T-helper 9 cell (primary cell): ENCODE data around the gene KCNIP2.

Experiments used
- DNase-seq: peaks from one replicate; pipeline ENCODE4 v3.0.0-alpha.2; 2020
- total RNA-seq, 2 donors: gene quantifications; one replicate each; lab custom pipeline; 2026; lab: John Stamatoyannopoulos, UW

Gene KCNIP2
- total RNA-seq: 0.24 to 1.0 reads per million in 2 donors

DNA sequence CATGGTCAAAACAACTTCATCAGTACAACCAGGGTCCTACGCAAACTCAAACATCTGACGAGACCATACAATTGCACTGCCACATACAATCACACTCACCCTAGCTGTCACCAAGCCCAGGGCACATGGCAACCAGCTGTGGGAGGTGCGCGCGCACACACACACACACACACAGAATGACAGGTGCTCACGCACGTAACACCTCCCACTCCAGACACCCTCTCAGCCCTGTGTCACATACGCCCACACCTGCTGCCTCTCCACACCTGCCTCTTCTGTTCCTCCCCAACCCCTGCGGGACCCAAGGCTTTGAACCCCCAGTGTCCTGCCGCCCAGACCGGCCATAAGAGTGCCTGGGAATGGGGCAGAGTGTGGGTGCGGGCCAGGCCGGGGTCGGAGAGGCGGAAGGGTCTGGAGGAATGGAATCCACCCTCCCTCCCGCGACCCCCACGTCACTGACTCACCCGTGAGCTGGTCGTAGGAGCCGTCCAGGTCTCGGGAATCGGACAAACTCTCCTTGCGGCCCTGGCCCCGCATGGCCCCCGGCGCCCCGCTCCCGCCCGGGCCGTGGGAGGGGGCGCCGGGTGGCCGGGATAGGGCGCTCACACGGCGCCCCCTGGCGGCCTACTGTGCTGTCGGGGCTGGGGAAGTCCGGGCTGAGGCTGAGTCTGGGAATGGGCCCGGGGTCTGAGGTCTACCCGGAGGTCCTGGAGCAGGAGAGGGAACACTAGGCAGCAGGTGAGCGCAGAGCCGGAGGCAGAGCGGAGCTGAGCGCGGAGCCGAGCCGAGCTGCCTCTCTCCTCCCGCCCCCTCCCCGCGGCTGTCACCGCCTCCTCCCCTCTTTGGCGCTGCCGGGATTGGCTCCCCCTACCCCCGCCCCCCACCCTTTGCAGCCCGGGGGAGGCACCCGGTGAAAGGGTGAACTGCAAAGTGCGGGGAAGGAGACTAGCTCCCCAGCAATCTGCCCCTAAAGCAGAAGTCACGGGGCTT is at the start of gene KCNIP2:
TSS of gene KCNIP2 (minus strand) at position 769 of the 990 bp plus-strand sequence. CDS start at position 537, 232 bp downstream.
- peak; percentile 63 for DNase-seq

DNA sequence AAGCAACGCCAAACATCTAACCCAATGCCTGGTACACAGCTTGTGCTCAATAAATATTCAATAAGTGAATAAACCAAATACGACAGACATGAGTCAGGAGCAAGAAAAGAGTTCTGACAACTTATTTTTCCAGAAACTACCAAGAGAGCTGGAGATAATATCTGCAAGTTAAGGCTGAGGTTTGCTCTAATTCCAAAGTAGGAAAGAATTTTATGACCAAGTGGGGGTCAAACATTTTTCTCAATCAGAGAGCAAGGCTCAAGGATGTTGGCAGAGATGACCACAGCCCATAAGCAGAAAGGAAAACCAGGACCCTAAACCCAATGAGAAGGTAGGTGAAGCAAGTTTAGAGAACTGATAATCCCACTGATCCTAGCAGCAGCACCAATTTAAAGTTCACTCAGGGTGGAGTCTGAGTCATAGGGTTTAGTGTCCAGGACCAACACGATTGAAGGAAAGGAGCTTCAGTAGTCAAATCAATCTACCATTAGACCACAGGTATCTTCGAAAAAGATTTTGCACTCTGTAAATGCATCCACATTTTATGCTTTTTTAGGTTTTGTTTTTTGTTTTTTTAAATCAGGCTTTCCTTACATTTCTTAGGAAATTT is 49.3 kb upstream of the KCNIP2 start:
- DNase-seq: no peak

DNA sequence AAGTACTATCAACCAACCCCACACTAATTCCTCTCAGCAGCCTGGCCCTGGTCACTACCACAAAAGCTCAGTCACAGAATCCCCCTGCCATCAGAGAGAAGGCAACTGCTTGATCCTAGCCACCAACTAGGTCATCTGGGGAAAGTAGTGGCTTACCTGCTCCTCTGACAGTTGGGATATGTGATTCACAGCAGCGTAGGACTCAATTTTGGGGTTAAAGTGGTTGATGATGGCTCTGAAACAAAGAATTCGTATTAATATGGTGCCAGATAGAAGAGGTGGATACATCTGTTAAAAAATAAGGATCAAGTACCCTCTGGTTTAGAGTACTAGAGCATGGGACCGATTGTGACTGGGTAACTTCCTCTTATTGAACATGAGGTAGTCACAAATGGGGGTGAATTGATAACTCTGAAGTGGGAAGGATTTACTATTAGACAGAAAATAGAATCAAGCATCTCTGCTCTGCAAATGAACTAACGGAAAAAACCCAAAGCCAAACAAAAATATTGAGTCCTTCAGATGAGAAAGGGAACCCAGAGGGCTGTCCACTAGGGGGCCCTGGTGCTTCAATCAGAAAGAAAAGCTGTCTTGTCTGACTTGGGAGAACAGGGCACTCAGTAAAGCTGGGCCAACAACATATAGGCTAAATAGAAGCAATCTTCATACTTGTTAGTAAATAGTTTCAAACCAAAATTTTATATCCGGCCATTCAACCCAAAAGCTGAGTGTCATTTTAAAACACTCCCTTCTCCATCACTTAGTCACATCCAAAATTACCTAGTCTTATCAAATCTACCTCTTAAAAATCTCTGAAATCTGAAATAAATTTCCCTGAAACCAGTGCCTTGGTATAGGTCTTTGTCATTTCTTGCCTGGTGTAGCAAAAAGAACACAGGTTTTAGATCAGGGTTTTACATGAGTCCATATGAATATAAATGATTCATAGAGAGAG is 45.9 kb upstream of the KCNIP2 start:
- peak; percentile 52 for DNase-seq

DNA sequence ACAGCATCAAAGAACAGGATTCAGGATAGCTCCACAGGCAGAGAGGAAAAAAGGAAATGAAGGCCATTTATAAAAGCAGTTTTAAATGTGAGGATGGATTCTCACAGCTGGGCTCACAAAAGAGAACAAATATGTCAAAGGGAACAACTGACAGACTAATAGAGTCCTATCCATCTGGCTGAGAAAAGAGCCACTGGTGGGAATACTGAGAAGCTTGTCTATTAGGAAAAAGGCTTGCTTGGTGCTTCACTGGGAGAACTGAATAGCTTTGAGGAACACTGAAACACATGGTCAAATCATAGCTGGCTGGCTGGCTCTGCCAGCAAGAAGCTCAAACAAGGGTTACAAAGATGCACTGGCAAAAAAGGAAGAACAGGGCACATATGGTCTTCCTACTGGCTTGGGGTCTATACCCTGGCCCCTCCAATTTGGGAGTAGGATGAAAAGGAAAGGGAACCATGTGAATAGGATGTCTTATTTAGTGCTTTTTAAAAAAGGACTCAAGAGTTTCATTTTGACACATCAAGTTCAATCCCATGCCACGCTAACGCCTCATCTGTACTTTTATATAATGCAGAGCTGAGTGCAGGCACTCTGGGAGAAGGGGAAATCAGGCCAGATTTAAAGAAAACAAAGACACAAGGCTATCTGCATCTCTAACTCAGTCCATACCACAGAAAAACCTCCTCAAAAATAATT is 44.8 kb upstream of the KCNIP2 start:
- DNase-seq: no peak

DNA sequence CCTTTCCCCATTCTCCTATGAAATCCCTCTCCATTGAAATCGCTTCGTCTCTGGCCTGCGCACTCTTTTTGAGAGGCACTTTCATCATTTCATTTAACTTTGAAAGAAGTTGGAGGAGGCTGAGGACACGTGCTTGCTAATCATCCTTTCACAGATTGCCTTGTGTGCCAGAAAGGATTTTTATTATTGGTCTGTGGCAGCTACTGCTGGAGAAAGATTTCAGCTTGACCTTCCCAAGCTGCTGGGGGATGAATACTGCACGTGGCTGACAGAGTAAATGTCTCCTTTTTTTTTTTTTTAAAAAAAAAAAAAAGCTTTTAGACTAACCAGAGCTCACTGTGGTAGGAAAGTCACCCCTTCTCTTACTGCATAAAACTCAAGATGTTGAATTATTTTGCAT is 44.2 kb upstream of the KCNIP2 start:
- DNase-seq: no peak

DNA sequence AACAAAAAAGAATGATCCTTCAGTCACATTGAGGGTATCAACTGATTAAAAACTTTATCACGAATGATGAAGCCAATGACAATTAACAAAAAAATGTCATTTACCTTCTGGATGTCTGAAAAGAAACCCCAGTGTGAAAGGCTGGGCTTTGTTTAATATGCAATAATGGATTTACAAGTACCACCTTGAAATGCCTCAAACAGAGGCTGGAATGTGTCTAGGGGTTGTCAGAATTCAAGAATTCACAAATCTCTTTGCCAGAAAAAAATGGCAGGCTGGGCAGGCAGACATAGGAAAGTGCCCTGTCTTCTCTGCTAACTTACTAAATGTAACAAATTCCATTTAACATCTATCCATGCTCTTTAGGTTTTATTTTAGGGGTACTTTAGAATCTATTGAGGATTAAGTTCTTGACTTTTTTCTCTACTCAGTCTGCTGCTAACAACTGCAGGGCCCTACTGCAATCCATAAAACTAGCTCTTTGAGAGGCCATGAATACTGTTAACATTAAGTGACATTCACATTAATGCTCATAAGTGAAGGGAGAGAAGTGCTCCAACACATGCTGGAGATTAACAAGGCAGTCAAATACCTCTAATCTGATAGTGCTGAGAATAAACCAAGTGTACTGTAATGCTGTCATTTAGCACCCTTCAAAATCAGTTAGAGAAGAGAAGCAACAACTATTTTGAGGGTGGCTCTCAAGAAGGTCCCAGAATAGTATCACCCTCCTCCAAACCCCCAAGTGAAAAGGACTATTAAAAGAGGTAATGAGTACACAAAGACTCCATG is 43.1 kb upstream of the KCNIP2 start:
- DNase-seq: no peak

DNA sequence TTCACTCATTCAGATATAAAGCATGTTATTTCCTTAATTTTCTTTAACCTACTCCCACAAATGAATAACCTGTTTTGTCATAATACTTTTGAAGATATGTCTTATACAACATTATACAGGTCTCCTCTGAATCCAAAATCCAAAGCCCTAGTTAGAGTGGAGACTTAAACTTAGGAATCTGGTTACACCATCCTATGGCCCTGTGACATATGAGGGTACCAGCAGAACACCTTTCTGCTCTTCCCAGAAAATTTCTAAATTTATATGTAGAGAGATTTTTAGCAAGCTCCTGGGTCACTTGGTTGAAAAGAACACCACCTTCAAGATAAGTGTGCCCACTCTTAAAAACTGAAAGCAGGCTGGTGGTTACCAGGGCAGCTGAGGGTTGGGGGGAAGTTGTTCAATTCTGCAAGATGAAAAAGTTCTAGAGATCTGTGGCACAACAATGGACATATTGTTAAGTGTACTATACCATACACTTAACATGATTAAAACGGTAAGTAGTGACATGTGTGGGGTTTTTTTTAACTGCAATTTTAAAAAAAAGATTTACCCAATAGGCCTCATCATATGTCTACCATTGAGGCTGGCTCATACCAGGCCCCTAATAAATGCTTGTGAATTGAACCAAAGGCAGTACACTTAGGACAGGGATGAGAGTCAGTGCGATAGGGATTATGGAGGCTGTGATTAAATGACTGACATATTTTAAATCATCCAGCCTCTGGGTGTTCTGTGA is 37.6 kb upstream of the KCNIP2 start:
- DNase-seq: no peak

DNA sequence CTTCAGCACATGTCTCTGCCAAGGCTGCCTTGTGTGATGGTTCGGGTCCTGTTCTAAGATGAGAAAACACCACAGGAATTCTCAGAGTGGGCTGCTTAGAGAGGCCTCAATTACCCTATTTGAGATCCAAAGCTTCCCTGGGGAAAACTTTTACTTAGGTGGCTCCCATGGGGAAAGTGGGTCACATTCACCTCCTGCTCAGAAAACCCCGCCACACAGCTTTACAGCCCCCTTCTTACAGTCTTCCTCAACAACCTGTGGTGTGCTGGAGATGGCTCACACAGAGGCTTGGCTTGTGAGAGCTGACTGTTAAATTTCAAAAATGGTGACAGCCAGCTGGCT is 36.6 kb upstream of the KCNIP2 start:
- DNase-seq: no peak

DNA sequence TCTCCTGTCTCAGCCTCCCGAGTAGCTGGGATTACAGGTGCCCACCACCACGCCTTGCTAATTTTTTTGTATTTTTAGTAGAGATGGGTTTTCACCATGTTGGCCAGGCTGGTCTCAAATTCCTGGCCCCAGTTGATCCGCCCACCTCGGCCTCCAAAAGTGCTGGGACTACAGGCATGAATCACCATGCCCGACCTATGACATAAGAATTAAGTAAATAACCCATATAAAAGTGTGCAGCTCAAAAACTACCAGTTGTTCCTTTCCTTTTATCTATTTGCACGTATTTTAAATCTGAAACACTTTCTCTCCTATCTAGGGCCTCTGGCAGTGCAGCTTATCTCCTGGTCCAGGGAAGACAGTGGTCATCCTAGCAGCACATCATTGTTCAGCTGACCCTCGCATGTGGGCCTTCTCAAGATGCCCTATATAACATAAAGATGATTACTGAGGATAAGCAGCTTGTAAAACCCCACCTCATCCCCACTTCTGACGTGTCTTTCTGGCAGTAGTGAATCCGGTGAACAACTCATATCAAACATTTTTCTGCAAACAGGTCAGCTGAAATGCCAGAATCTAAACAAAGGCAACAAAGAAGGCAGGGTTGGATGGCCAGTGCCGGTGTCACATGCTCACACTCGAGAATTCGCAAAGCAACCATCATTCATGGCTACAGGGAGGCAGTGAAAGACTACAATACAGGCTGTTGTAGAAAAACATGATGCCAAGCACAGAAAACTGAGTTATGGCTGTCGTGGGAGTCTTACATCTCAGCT is 36.0 kb upstream of the KCNIP2 start:
- DNase-seq: no peak

DNA sequence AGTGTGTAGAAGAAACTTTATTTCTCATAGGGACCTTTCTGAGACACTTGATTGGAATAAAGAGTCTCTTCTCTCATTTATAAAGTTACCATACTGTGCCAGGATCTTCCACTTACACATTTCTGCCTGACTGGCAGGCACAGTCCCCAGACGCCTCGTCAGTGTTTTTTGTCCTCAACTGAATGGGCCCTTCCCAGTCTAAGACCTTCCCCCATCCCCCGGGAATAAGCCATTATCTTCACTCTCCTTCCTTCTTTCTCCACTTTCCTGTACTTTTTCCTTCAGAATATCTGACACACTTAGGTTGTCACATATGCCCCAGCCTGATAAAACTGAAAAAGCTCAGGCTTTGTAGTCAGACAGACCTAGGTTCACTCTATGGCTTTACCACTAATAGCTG is 35.3 kb upstream of the KCNIP2 start:
- no peak for DNase-seq

DNA sequence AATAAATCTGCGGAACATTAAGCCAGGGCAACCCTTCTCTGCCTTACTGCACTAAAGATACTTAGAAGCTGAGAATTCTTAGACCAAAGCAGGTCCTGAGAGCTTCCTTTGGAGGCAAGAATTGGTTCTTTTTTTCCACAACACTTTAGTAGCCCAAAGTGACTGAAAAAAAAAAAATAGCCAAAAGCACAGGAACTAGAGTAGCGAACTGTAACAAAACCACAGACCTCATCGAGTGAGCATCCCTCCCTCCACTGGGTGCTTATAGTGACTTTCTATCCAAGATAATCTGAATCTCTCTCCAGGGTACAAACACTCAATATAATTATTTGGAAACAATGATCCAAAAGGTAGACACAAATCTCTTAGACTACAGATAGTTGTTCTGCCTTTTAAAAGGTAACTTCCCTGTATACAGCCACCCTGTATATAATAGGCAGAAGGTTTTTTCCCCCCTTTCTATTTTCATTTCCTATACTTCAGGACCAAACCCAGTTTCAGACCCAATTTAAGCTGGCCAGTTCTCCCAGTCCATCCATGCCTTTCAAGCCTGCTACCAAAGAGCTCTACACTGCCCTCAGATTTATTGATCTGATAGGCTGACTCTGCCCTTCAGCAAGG is 31.6 kb upstream of the KCNIP2 start:
- no peak for DNase-seq

DNA sequence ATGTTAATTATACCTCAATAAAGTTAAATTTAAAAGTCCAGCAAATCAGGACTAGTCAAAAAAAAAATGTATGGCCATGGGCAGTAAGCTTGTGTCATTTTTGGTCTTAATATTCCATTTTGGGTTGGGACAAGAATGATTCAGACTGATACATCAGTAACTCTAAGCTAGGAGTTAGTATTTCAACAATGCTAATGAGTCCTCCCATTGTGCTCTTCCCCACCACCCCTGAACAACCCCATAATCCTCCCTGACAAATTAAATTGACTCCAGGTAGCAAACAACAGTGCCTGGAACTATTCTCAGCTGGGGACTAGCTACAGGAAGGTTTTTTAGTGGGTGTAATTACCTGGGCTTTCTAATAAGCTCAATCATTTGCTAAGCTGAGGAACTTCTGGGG is 30.7 kb upstream of the KCNIP2 start:
- no peak for DNase-seq

DNA sequence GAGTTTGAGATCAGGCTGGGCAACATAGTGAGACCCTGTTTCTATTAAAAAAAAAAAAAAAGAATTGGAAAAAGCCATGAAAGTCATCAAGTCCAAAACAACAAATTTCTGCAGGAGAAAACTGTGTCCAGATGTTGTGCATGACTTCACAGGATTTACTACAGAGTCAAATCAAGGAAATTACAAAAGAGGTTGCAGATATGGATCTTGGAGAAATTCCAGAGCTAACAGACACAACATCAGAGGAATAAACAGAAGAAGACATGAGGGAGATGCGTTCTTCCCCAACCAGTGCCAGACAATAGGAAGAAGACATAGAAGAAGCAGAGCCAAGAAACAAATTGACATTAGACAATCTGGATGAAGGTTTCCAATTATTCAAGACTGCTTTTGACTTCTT is 24.3 kb upstream of the KCNIP2 start:
- no peak for DNase-seq

DNA sequence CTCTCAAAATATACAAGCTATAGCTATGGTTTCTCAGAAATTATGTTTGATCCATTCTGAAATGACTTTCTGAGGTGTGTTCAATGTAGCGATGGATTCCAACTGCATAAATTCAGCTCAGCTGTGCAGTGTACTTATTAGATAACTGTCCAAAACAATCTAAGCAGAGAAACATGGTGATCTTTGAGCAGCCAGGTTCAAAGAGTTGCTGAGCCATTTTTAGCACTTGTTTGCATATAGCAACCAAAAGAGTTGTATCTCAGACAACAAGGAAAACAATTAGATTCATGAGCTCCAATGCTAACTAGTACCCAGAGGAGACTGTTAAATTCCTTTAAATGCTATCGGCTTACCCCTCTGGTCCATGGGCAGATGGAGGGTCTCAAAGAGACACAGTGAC is 15.9 kb upstream of the KCNIP2 start:
- DNase-seq: no peak

DNA sequence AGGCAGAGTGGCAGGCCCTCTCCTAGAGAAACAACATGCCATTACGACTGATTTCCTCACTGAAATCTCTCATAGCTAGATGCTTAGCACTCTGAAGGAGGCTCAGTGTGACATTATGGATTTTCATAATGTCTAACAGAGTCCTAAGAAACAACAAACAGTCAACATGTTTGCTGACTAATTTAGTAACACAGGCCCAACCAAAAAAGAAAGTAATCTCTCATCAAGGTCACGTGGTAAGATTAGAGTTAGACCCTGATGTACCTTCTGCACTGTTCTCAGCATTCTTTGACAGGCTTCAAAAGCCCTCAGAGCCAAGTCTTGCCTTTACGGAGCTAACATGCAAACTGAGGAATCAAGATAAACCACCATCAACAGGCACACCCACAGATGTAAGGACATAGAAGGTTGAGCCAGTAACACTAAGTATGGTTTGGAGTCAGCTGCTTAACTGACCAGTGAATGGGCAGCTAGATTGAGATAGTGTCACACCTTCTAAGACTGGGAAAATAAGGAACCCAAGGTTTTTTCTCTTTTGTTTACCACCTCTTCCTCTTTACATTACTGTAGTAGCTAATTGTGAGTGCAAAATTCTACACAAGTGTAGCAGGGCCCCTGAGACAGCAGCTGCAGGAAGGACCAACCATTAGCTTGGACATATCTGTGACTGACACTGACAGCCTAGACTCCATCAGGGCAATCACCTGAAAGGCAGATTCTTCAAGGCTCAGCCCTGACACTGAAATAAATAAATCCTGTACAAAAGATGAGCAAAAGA is 15.3 kb upstream of the KCNIP2 start:
- DNase-seq: no peak

DNA sequence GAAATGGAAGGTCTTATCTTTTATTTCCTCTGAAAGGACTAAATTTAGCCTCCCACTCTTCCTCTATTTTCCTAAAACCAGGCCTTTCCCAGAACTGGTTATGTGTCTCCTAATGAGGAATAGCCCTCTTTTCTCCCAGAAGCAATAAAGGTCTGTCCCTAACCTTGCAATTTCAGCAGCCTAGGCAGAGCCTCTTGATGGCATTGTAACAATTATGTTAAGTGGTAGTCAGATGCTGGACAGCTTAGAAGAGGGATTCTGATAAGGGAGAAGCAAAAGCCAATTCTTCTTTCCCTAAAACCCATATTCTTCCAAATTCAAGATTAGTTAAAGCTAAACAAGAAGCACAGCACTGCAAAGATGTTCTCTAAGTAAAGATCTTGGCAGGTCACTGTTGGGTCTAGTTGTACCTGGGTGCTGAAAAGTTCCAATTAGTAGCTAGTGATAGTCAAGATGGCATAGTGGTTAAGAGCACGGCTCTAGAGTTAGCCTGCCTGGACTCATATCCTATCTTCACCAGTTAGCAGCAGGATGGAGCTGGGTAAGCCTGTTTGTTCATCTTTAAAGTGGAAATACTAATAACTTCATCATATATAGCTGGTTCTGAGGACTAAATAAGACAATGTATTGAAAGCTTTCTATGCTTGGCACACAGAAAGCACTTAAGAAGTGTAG is 14.3 kb upstream of the KCNIP2 start:
- DNase-seq: no peak

DNA sequence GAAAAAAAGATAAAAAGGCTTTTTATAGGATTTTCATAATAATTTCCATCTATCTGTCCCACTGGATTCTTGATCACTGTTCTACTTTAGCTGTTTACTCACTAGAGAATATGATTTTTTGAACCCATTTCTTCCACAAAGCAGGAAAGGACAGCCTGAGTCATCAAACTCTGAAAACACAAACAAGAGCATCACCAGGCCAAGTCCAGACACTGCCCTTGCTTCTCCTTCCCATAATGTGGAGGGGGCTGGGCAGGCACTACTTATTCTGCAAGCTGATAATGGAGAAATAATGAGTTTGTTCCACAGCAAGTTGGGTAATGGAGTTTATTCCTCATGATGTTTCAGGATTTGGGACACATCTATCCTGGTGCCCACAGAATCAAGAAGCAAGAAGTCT is 13.0 kb upstream of the KCNIP2 start:
- DNase-seq: no peak
